Measurements from ENCODE around the gene ARFGEF3.

GRCh38 chr6:138225953-138226352 is 64.2 kb downstream of the ARFGEF3 start:
- TF ChIP-seq, protein P1, sequence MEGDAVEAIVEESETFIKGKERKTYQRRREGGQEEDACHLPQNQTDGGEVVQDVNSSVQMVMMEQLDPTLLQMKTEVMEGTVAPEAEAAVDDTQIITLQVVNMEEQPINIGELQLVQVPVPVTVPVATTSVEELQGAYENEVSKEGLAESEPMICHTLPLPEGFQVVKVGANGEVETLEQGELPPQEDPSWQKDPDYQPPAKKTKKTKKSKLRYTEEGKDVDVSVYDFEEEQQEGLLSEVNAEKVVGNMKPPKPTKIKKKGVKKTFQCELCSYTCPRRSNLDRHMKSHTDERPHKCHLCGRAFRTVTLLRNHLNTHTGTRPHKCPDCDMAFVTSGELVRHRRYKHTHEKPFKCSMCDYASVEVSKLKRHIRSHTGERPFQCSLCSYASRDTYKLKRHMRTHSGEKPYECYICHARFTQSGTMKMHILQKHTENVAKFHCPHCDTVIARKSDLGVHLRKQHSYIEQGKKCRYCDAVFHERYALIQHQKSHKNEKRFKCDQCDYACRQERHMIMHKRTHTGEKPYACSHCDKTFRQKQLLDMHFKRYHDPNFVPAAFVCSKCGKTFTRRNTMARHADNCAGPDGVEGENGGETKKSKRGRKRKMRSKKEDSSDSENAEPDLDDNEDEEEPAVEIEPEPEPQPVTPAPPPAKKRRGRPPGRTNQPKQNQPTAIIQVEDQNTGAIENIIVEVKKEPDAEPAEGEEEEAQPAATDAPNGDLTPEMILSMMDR (IDR thresholded peaks at IDR 0.05): no peak
- TF ChIP-seq POLR2A (IDR thresholded peaks at IDR 0.05; ENCODE audit: low read depth): no peak
- TF ChIP-seq EP300 (IDR thresholded peaks at IDR 0.05): no peak
